Stimulated activated CD4-positive, alpha-beta T cell treated with anti-CD3 and anti-CD28 coated beads, Interleukin-4, amount 100 ng/mL, for 48 hours (primary cell): Measurements from ENCODE around the gene ROR1.

Experiments used
- DNase-seq, 2 donors: peaks; one replicate each; pipeline ENCODE4 v3.0.0-alpha.2; 2020; ENCODE audit warnings: low read depth in 2 of 2

ROR1 gene

GRCh38 chr1:64137412-64137803 is 363.6 kb downstream of the ROR1 start:
- DNase-seq: no peak

DNA sequence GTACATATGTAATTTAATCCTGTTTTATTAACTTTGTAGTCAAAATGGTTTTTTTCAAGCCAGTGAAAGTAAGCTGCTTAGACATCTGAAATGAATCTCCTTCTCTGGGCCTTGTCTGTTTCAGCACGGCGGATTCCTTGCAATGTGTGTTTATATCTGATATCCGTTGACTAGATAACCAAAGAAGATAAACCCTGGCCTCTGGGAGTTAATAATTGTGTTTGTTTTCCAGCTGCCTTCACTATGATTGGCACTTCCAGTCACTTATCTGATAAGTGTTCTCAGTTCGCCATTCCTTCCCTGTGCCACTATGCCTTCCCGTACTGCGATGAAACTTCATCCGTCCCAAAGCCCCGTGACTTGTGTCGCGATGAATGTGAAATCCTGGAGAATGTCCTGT is 366.1 kb downstream of the ROR1 start:
- DNase-seq: no peak

DNA sequence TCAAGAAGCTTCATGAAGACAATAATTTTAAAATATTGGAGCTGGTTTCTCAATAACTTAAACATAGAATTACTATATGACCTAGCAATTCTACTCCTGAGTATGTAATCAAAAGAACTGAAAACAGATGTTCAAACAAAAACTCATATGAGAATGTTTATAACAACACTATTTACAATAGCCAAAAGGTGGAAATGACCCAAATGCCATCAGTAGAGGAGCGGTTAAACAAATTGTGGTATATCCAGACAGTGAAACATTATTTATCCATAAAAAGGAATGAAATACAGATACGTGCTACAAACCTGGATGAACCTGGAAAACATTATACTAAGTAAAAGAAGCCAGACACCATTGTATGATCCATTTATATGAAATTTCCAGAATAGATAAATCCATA is 366.8 kb downstream of the ROR1 start:
- no peak for DNase-seq

DNA sequence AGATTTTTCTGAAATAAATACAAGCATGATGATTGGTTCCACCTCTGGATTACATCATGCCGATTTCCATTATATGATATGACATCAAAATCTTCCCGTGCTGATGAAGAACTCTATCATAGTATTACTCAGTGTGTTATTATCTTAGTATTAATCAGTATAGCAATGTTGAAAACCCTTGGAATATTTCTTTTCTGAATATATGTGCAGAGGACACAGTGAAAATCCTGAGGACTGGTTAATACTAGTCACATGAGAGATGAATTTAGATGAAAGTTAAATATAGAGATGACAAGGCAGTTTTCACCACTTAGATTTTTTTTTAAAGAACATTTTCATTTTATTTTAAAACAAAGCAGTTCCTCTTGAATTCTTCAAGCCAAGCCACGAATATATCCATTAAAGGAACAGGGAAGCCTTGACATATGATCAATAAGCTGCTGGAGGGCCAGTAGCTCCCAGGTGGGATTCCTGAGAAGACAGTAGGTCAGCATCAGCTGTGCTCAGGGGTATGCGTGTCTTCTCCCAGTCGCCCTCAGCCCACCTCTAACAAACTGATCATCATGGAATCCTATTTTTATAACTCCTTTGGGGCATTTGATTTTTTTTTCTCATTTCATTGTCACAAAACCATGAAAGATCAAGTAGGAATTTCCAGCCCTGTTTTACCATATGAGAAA is 373.4 kb downstream of the ROR1 start:
- DNase-seq: no peak

DNA sequence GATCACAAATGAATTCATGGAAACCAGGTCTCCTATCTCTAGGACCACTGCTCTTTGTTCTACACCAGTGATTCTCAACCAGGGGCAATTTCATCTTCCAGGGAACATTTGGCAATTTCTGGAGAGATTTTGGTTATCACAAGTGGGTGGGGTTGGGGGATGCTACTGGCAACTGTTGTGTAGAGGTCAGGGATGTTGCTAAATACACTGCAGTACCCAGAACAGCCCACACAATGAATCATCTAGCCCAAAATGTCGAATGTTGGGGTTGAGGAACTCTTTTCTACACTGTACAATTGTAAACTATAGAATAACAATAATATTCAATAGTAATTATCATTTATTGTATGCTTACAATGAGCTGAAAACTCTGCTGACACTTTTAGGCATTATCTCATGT is 373.9 kb downstream of the ROR1 start:
- no peak for DNase-seq

GRCh38 chr1:64150266-64150665 is 376.4 kb downstream of the ROR1 start:
- DNase-seq: no peak

- DNase-seq: no peak
Measured at GRCh38 chr1:64150729-64151230, 377.0 kb downstream of the ROR1 start.

DNA sequence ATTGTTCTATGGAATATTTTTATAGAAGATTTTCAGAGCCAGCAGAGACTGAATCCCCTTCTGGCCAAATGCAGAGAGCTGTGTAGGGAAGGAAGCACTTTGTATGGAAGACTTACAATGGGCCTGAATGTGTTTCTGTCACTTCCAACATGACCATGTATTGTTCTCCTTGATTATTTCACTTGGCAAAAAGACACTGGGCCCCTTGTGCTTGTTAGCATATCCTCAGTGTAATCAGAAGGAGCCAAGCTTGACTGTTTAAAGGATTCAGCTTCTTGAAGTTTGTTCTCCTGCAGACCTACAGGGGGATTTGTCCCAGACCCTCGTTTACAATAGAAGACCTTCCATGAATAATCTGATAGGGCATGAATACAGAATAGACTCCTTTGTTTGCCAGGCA is 381.5 kb downstream of the ROR1 start:
- DNase-seq: no peak

DNA sequence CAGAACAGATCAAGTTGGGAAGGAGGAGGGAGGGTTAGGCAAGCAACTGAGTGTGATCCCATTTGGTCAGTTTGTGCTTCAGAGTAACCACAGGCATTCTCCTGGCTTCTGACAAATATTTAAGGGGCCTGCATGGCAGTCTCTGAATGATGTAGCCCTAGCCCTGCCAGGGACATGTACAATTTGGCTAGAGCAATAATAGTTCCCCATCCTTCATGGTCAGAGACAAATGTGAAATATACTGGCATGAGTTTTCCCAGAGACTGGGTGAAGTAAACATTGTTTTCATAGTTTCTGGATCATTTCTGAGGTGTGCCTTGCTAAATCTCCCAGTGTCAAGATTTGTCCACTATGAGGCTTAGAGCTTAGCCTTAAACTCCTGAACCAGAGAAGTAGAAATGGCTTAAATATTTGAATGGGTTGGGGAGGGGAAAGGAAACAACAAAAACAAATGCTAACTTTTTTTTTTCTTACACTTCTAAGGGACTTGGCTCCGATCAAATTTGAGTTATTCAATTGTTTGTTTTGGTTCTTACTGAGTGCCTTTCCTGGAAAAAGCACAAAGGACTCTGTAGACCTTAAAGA is 387.6 kb downstream of the ROR1 start:
- DNase-seq: no peak

- no peak for DNase-seq
Measured at GRCh38 chr1:64162151-64162550, 388.3 kb downstream of the ROR1 start.

GRCh38 chr1:64162804-64163203 is 389.0 kb downstream of the ROR1 start:
- DNase-seq: no peak

GRCh38 chr1:64163431-64163830 is 389.6 kb downstream of the ROR1 start:
- no peak for DNase-seq

GRCh38 chr1:64163970-64164369 is 390.2 kb downstream of the ROR1 start:
- DNase-seq: no peak

DNA sequence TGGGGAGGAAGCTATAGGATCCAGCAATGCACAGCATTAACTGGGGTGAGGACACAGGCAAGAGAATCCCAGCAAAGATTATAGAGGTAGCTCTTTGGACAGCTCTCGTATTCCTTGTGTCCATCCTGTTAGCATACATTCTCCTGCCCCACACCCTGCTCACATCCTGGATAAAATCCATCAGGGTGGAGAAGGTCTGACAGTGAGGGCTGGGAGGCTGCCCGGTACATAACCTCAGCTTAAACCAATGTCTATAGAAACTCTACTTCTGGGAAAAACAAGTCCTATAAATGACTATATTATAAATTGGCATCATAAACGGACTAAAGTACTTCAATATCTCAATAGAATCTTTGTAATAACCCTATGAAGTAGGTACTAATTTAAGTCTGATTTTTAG is 392.8 kb downstream of the ROR1 start:
- DNase-seq: no peak

GRCh38 chr1:64167176-64167575 is 393.4 kb downstream of the ROR1 start:
- DNase-seq: no peak

GRCh38 chr1:64171246-64171645 is 397.4 kb downstream of the ROR1 start:
- DNase-seq: no peak

GRCh38 chr1:64171797-64172281 is 398.0 kb downstream of the ROR1 start:
- no peak for DNase-seq

- no peak for DNase-seq
Measured at GRCh38 chr1:64172458-64172983, 398.7 kb downstream of the ROR1 start.

- no peak for DNase-seq
Measured at GRCh38 chr1:64173336-64173940, 399.6 kb downstream of the ROR1 start.

- DNase-seq: no peak
Measured at GRCh38 chr1:64175639-64176038, 401.8 kb downstream of the ROR1 start.

DNA sequence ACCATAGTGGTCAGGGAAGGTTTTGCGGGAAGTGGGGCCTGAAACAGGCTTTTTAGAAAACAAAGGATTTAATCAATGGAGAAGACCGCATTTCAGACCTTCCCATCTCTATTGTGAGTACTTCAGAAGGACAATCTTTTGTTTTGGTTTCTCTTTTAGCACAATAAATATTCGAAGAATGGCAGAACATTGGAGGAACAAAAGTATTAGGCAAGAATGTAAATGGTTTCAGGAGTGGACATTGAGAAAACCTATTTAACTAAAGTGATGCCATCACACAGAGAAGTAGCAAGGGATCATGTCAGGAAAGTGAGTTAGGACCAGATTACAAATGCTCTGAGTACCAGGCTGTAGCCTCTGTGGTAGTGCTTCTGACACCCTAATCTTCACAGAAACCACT is 402.8 kb downstream of the ROR1 start:
- no peak for DNase-seq

DNA sequence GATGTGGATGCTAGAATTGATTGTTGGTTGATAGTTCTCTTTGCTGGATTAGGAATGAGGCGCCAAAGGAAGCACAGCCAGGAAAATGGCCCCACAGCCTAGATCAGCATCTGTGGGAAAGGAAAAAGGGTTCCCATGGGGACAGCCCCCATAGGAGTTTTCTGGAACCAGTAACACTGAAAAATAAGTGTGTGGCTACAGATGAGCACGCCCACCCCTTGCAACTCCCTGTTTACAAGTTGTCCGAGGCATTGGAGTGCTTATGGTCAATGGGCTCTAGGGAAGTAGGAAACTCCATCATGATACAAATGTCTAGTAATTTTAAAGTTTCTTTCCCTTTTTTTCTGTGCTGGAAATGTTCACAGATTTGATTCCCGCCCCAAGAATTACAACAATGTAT is 405.8 kb downstream of the ROR1 start:
- no peak for DNase-seq

GRCh38 chr1:64182207-64182606 is 408.4 kb downstream of the ROR1 start:
- no peak for DNase-seq
